ENCODE data around the gene WDR64. TPM values are rescaled to one million over a fixed set of nuclear protein-coding genes. Genes with fewer than 3 reads are reported as not detected.

The WDR64 gene
- total and polyA plus RNA-seq, 2 experiments from 2014 or later, result 0.07 TPM; not detected in 1

GRCh38 chr1:241847540-241847795 lies 195.4 kb downstream of the WDR64 start:
- H2AFZ ChIP-seq, result peak overlapping the region; percentile 81
- H3K79me2 ChIP-seq, result peaks cover 3% of the 10 kb centered on the region
- no peaks in the 10 kb centered on the region for H3K36me3 ChIP-seq (replicated peaks; ENCODE audit: insufficient read depth, low read depth)
- H3K9me2 ChIP-seq (replicated peaks; ENCODE audit: insufficient read depth), result no peaks in the 10 kb centered on the region
- no peaks in the 10 kb centered on the region for H4K20me1 ChIP-seq (ENCODE audit: insufficient read depth, poor library complexity, severe bottlenecking)
- WGBS (ENCODE audit: low lambda C conversion rate, missing lambda C conversion rate), result 13% methylated on average over 6 of the region's 6 CpGs
- H3K4me2 ChIP-seq, result peak overlapping the region; percentile 93
- H3K4me3 ChIP-seq, result peak overlapping the region; percentile 73
- H3K4me1 ChIP-seq (ENCODE audit: insufficient read depth), result peaks cover 4% of the 10 kb centered on the region
- peak overlapping the region; percentile 99 for H3K27ac ChIP-seq
- DNase-seq (ENCODE audit: low spot score), result no peak
- H3K9me3 ChIP-seq (ENCODE audit: low read depth), result no peaks in the 10 kb centered on the region
- no peaks in the 10 kb centered on the region for H3K27me3 ChIP-seq
- TF ChIP-seq EZH2 (IDR thresholded peaks at IDR 0.05; ENCODE audit: borderline replicate concordance) (no peak), CTCF (IDR thresholded peaks at IDR 0.05; ENCODE audit: poor library complexity) (no peak), EZH2phosphoT487 (IDR thresholded peaks at IDR 0.05; ENCODE audit: low read depth, severe bottlenecking, unreplicated experiment) (no peak)

- Histone ChIP-seq H3K4me3 (peak within 1 kb of the TSS; percentile 73), H3K9me2 (replicated peaks; ENCODE audit: insufficient read depth) (no peaks in the 10 kb centered on the region), H3K4me1 (ENCODE audit: insufficient read depth) (peaks cover 4% of the 10 kb centered on the region), H3K4me2 (peak within 1 kb of the TSS; percentile 93), H2AFZ (peak within 1 kb of the TSS; percentile 81), H3K27me3 (no peaks in the 10 kb centered on the region), H4K20me1 (ENCODE audit: insufficient read depth, poor library complexity, severe bottlenecking) (no peaks in the 10 kb centered on the region), H3K9me3 (ENCODE audit: low read depth) (no peaks in the 10 kb centered on the region), H3K79me2 (peaks cover 3% of the 10 kb centered on the region), H3K27ac (peak within 1 kb of the TSS; percentile 99), H3K36me3 (replicated peaks; ENCODE audit: insufficient read depth, low read depth) (no peaks in the 10 kb centered on the region)
- TF ChIP-seq CTCF (IDR thresholded peaks at IDR 0.05; ENCODE audit: poor library complexity) (peak; percentile 45), EZH2 (IDR thresholded peaks at IDR 0.05; ENCODE audit: borderline replicate concordance) (no peak), EZH2phosphoT487 (IDR thresholded peaks at IDR 0.05; ENCODE audit: low read depth, severe bottlenecking, unreplicated experiment) (no peak)
- WGBS (ENCODE audit: low lambda C conversion rate, missing lambda C conversion rate), result under 1% methylated on average over 68 of the region's 68 CpGs
- DNase-seq (ENCODE audit: low spot score), result peak; percentile 94
Measured at GRCh38 chr1:241847796-241848685, 196.0 kb downstream of the WDR64 start, which contains the start of gene EXO1. Gene EXO1, plus strand, starts transcription at chr1:241848204. Its CDS starts 2,222 bp downstream, at chr1:241850426.

DNA sequence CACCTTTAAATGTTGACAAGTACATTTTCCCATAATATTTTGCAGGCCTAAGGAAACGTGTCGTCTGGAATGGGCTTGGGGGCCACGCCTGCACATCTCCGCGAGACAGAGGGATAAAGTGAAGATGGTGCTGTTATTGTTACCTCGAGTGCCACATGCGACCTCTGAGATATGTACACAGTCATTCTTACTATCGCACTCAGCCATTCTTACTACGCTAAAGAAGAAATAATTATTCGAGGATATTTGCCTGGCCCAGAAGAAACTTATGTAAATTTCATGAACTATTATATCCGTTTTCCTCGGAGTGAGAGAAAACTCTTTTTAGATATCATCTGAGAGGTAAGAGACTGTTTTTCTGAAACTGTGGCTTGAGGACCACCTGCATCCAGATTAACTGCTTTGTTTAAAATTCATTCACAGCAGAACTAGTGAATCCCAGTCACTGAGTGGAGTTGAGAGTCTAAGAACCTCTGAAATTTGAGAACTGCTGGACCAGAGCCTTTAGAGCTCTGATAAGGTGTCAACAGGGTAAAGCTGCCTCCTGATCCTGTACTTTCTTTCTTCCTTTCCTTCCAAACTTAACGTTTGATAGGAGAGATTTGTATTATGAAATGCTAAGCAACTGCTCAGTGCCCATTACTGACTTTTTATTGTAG lies 196.7 kb downstream of the WDR64 start:
- TF ChIP-seq EZH2phosphoT487 (IDR thresholded peaks at IDR 0.05; ENCODE audit: low read depth, severe bottlenecking, unreplicated experiment) (no peak), CTCF (IDR thresholded peaks at IDR 0.05; ENCODE audit: poor library complexity) (no peak)
- DNase-seq (ENCODE audit: low spot score), result no peak
- Histone ChIP-seq H3K4me2 (peak overlapping the region; percentile 93), H4K20me1 (ENCODE audit: insufficient read depth, poor library complexity, severe bottlenecking) (no peaks in the 10 kb centered on the region), H3K27ac (no peak overlapping the region), H3K4me3 (no peak overlapping the region), H2AFZ (peak overlapping the region; percentile 81), H3K4me1 (ENCODE audit: insufficient read depth) (peaks cover 4% of the 10 kb centered on the region), H3K9me2 (replicated peaks; ENCODE audit: insufficient read depth) (no peaks in the 10 kb centered on the region), H3K79me2 (peaks cover 3% of the 10 kb centered on the region), H3K27me3 (no peaks in the 10 kb centered on the region), H3K9me3 (ENCODE audit: low read depth) (no peaks in the 10 kb centered on the region), H3K36me3 (replicated peaks; ENCODE audit: insufficient read depth, low read depth) (no peaks in the 10 kb centered on the region)
- 8% methylated on average over 13 of the region's 13 CpGs for WGBS (ENCODE audit: low lambda C conversion rate, missing lambda C conversion rate)

Measured in hepatocyte (in vitro differentiated cells).